GM23338 (cell line): ENCODE measurements around the gene PIK3R3. TPM values are rescaled to one million over a fixed set of nuclear protein-coding genes. Genes with fewer than 3 reads are reported as not detected.

ENCODE experiments used
- ATAC-seq: fragments of 200-7000 bp; cut with Tn5 transposase; 3 replicates; pipeline ENCODE4 v1.9.1; 2020
- DNase-seq: peaks from one replicate; pipeline ENCODE4 v3.0.0-alpha.2; 2015; ENCODE audit warnings: low spot score
- H2AFZ ChIP-seq: fragments of 200-600 bp; sonication (generic); 2 replicates; pipeline ENCODE4 v1.8.0; 2016; ENCODE audit warnings: antibody characterized with exemption, mild to moderate bottlenecking, moderate library complexity
- H3F3A ChIP-seq: fragments of 200-600 bp; sonication (generic); replicated peaks from 2 replicates; pipeline ENCODE4 v1.8.0; 2017; ENCODE audit warnings: antibody characterized with exemption, mixed run types, low read depth
- H3K27ac ChIP-seq: fragments of 200-600 bp; sonication (generic); 2 replicates; pipeline ENCODE4 v1.6.1; 2016; ENCODE audit warnings: low read depth
- H3K27me3 ChIP-seq: fragments of 200-600 bp; sonication (generic); 2 replicates; pipeline ENCODE4 v1.8.0; 2016; ENCODE audit warnings: mild to moderate bottlenecking, mixed run types, moderate library complexity; ENCODE audit not compliant: insufficient read depth
- H3K36me3 ChIP-seq: fragments of 200-600 bp; sonication (generic); 2 replicates; pipeline ENCODE4 v1.8.0; 2016; ENCODE audit warnings: mild to moderate bottlenecking; ENCODE audit not compliant: insufficient read depth
- H3K4me1 ChIP-seq: fragments of 200-600 bp; sonication (generic); 2 replicates; pipeline ENCODE4 v1.8.0; 2016; ENCODE audit warnings: mild to moderate bottlenecking, moderate library complexity; ENCODE audit not compliant: insufficient read depth
- H3K4me2 ChIP-seq: fragments of 200-600 bp; sonication (generic); 2 replicates; pipeline ENCODE4 v1.7.1; 2017; ENCODE audit warnings: mixed run types
- H3K4me3 ChIP-seq: fragments of 200-600 bp; sonication (generic); 2 replicates; pipeline ENCODE4 v1.6.1; 2016; ENCODE audit warnings: mixed run types
- H3K79me2 ChIP-seq: fragments of 200-600 bp; sonication (generic); replicated peaks from 2 replicates; pipeline ENCODE4 v1.8.0; 2017; ENCODE audit warnings: mild to moderate bottlenecking; ENCODE audit not compliant: insufficient read depth
- H3K9me2 ChIP-seq: fragments of 200-600 bp; sonication (generic); 2 replicates; pipeline ENCODE4 v1.8.0; 2017; ENCODE audit not compliant: insufficient read depth
- H4K20me1 ChIP-seq: fragments of 200-600 bp; sonication (generic); replicated peaks from 2 replicates; pipeline ENCODE4 v1.8.0; 2017; ENCODE audit warnings: mild to moderate bottlenecking; ENCODE audit not compliant: insufficient read depth
- H3K27ac Mint-ChIP-seq: 2 replicates; pipeline ENCODE4 v1.8.0; 2020; ENCODE audit warnings: inconsistent platforms, mild to moderate bottlenecking, moderate library complexity, mixed read lengths
- H3K27me3 Mint-ChIP-seq: 3 replicates; pipeline ENCODE4 v1.8.0; 2022; ENCODE audit warnings: low read depth, mild to moderate bottlenecking, moderate library complexity, mixed read lengths, inconsistent platforms; ENCODE audit not compliant: insufficient read depth, poor library complexity
- H3K36me3 Mint-ChIP-seq: 3 replicates; pipeline ENCODE4 v1.8.0; 2021; ENCODE audit warnings: low read depth, mild to moderate bottlenecking, inconsistent platforms, moderate library complexity, mixed read lengths
- H3K4me1 Mint-ChIP-seq: 3 replicates; pipeline ENCODE4 v1.8.0; 2020; ENCODE audit warnings: mild to moderate bottlenecking, inconsistent platforms, mixed read lengths
- H3K4me3 Mint-ChIP-seq: 3 replicates; pipeline ENCODE4 v1.8.0; 2021; ENCODE audit warnings: moderate library complexity, mild to moderate bottlenecking, inconsistent platforms, mixed read lengths
- H3K9me3 Mint-ChIP-seq: 3 replicates; pipeline ENCODE4 v1.8.0; 2020; ENCODE audit warnings: moderate library complexity, mild to moderate bottlenecking, inconsistent platforms, mixed read lengths
- CREB1 ChIP-seq: fragments of 250-450 bp; sonication (Bioruptor Pico); IDR thresholded peaks from 2 replicates; pipeline ENCODE4 v1.5.0; 2020; ENCODE audit warnings: low read depth, mild to moderate bottlenecking, moderate library complexity
- CTCF ChIP-seq, 2 experiments: fragments of 200-600 bp in 1 of 2; sonication (generic) in 1 of 2; conservative IDR thresholded peaks; 2 replicates each; pipeline versions ENCODE4 v1.5.1 to v1.6.1; 2016 to 2017; ENCODE audit warnings: antibody characterized with exemption in 2 of 2, low read depth in 2 of 2, mild to moderate bottlenecking in 2 of 2, moderate library complexity in 1 of 2
- ETS1 ChIP-seq: IDR thresholded peaks from 2 replicates; pipeline ENCODE4 v1.6.1; 2016; ENCODE audit warnings: antibody characterized with exemption
- EZH2 ChIP-seq: fragments of 200-600 bp; sonication (generic); IDR thresholded peaks from one replicate; pipeline ENCODE4 v1.8.0; 2017; ENCODE audit warnings: antibody characterized with exemption, mild to moderate bottlenecking, low read depth; ENCODE audit not compliant: unreplicated experiment
- EZH2phosphoT487 ChIP-seq: fragments of 200-600 bp; sonication (generic); IDR thresholded peaks from one replicate; pipeline ENCODE4 v1.8.1; 2018; ENCODE audit warnings: antibody characterized with exemption; ENCODE audit not compliant: unreplicated experiment
- JUNB ChIP-seq: IDR thresholded peaks from one replicate; pipeline ENCODE4 v1.6.1; 2016; ENCODE audit warnings: antibody characterized with exemption; ENCODE audit not compliant: unreplicated experiment
- NANOG ChIP-seq: IDR thresholded peaks from 2 replicates; pipeline ENCODE4 v1.6.1; 2016; ENCODE audit warnings: antibody characterized with exemption, borderline replicate concordance
- POLR2AphosphoS5 ChIP-seq: IDR thresholded peaks from 2 replicates; pipeline ENCODE4 v1.6.1; 2016; ENCODE audit warnings: antibody characterized with exemption, low read depth
- REST ChIP-seq: IDR thresholded peaks from one replicate; pipeline ENCODE4 v1.6.1; 2018; ENCODE audit warnings: antibody characterized with exemption; ENCODE audit not compliant: unreplicated experiment
- STAT1 ChIP-seq: IDR thresholded peaks from one replicate; pipeline ENCODE4 v1.6.1; 2016; ENCODE audit warnings: antibody characterized with exemption; ENCODE audit not compliant: unreplicated experiment
- ZNF114 ChIP-seq: fragments of 250-450 bp; sonication (Bioruptor Pico); IDR thresholded peaks from 2 replicates; pipeline ENCODE4 v1.5.0; 2020; ENCODE audit warnings: mild to moderate bottlenecking, moderate library complexity
- ZNF331 ChIP-seq: fragments of 250-450 bp; sonication (Bioruptor Pico); IDR thresholded peaks from 2 replicates; pipeline ENCODE4 v1.5.0; 2020; ENCODE audit warnings: low read depth, mild to moderate bottlenecking, moderate library complexity
- ZNF462 ChIP-seq: fragments of 250-450 bp; sonication (Bioruptor Pico); IDR thresholded peaks from 2 replicates; pipeline ENCODE4 v1.5.0; 2020; ENCODE audit warnings: mild to moderate bottlenecking, moderate library complexity
- polyA plus RNA-seq: library from polyadenylated mRNA; unstranded; fragments of >200 nt; fragmentation: Nextera tagmentation; extraction: Ambion mirVana; gene quantifications from 2 replicates; pipeline ENCODE4 v1.2.1, GENCODE V29; 2016
- total RNA-seq: library from RNA; depleted of rRNA; stranded (reverse); fragments of >200 nt; shearing (Covaris generic); gene quantifications from 2 replicates; pipeline ENCODE4 v1.2.3, GENCODE V29; 2014

PIK3R3 gene
- total and polyA plus RNA-seq, 2 experiments from 2014 or later: 7.5 to 8.6 TPM

- peaks cover 13% of the 10 kb centered on the region for H3K79me2 ChIP-seq
- no peak overlapping the region for H2AFZ ChIP-seq
- H3K9me2 ChIP-seq: peaks cover 4% of the 10 kb centered on the region; the same call in 1 of the 2 replicates
- Mint-ChIP-seq H3K27me3 (peaks cover 3% of the 10 kb centered on the region), H3K9me3 (no peaks in the 10 kb centered on the region), H3K36me3 (no peaks in the 10 kb centered on the region), H3K4me1 (peaks cover 19% of the 10 kb centered on the region), H3K4me3 (no peak overlapping the region), H3K27ac (peak overlapping the region; percentile 57; the same call in 1 of the 2 replicates)
- no peak for DNase-seq
- H3K36me3 ChIP-seq: no peaks in the 10 kb centered on the region
- no peak overlapping the region for H3K27ac ChIP-seq
- H3K27me3 ChIP-seq: no peaks in the 10 kb centered on the region
- 0 out of 2 replicates have a peak overlapping the region, but pooled peaks have one; percentile 3 for H3K4me3 ChIP-seq
- no peak for TF ChIP-seq EZH2
- TF ChIP-seq JUNB: no peak
- TF ChIP-seq ZNF331 (CRISPR knock-in tag): no peak
- no peak for TF ChIP-seq POLR2AphosphoS5
- no peak for TF ChIP-seq ZNF462 (CRISPR knock-in tag)
- no peak for TF ChIP-seq CREB1 (CRISPR knock-in tag)
- TF ChIP-seq STAT1: no peak
- no peak for TF ChIP-seq NANOG
- no peak for TF ChIP-seq EZH2phosphoT487
- TF ChIP-seq ZNF114 (CRISPR knock-in tag): no peak
- TF ChIP-seq CTCF (conservative IDR thresholded peaks at IDR 0.05; ENCODE audit: low read depth in 2 of 2): no peak
- TF ChIP-seq REST: no peak
- no peak for TF ChIP-seq ETS1
- H3F3A ChIP-seq: no peaks in the 10 kb centered on the region
- peak; percentile 26; the same call in 1 of the 3 replicates for ATAC-seq
- peak overlapping the region; percentile 16 for H3K4me2 ChIP-seq
- peaks cover 15% of the 10 kb centered on the region; the same call in 1 of the 2 replicates for H3K4me1 ChIP-seq
- H4K20me1 ChIP-seq: no peaks in the 10 kb centered on the region
Observed at GRCh38 chr1:46114925-46115603, 17.4 kb downstream of the PIK3R3 start.
